CD4-positive, alpha-beta T cell treated with Interleukin-4 for 1 hour (primary cell): Measurements from ENCODE around the gene CDC14A.
A peak's percentile ranks its signal among the peaks of the same experiment; 100 is the strongest.

ENCODE experiments used
- DNase-seq, 2 donors: peaks; one replicate each; pipeline ENCODE4 v3.0.0-alpha.2; 2020 to 2022

The CDC14A gene

DNA sequence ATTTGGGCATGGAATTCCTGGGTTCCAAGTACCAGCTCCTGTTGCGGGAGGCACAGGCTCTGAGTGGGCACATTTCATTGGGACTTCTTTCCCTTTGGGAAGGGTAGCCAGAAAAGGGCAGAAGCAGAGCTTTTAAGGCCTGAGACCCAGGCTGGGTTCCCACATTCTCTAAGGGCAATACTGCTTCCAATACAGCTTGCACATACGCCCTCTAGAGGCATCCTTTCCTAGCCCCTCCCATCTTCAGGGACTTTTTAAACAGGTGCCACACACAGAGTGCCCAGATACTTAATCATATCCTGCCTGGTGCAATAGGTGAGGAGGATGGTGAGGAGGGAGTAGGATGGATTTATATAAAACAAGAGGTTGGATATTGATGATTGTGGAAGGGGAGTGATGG lies 191.3 kb downstream of the CDC14A start:
- DNase-seq: peak; percentile 25 to 50

DNA sequence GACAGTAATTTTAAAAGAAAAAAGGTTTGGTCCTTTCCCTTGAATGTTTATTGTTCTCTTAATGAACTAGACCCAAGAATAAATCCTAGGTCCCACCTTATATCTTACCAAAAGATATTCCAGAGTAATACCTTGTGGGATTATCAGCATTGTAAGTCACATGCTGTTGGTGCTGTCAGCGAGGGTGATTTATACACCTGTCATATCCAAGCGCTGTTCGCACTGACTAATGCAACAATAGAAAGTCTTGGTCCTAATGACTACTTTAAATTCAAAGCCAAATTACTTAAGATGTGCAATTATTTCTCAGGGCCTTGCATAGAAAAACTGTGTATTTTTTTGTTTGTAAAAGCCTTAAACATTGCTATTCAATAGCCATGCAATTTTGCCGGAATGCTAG lies 192.5 kb downstream of the CDC14A start:
- no peak for DNase-seq

DNA sequence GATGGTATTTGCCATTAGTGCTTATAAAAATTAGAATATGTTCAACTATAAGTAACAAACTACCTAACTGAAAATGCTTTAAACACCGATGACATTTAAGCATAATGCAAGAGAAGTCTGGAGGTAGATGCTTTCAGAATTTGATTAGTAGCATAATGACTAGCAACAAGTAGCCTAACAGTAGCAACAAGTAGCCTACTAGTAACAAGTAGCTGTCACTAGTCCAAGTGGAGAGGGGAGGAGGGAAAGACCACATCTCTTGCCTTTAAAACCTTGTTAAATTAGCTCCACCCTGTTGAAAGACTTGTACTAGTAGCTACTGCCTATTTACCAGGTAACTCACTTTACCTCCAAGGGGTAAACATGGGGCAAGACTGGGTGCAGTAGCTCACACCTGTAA lies 193.5 kb downstream of the CDC14A start:
- no peak for DNase-seq

DNA sequence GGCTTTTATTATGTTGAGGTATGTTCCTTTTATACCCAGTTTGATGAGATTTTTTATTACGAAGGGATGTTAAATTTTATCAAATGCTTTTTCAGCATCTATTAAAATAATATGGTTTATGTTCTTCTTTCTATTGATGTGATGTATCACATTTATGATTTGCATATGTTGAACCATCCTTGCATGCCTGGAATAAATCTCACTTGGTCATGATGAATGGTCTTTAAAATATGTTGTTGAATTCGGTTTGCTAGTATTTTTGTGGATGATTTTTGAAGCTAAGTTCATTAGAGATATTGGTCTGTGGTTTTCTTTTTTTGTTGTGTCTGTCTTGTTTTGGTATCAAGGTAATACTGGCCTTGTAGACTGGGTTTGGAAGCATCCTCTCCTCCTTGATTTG lies 199.7 kb downstream of the CDC14A start:
- no peak for DNase-seq

DNA sequence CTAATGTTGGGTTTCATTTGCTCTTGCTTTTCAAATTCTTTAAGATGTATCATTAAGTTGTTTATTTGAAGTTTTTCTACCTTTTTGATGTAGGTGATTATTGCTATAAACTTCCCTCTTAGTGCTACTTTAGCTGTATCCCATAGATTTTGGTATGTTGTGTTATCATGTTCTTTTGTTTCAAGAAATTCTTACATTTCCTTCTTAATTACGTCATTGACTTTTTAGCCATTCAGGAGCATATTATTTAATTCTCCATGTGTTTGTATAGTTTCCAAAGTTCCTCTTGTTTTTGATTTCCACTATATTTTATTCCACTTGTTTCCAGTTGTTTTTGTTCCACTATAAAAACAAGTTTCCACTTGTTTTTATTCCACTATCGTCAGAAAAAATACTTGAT lies 200.6 kb downstream of the CDC14A start:
- no peak for DNase-seq

DNA sequence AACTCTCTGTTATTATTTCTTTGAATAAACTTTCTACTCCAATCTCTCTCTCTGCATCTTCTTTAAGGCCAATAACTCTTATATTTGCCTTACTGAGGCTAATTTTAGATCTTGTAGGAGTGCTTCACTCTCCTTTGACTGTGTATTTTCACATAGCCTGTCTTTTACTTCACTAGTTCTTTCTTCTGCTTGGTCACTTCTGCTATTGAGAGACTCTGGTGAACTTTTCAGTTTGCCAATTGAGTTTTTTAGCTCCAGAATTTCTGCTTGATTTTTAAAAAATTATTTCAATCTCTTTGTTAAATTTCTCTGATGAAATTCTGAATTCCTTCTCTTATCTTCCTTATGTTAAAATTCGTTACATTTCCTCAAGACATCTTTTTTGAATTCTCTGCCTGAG lies 203.9 kb downstream of the CDC14A start:
- DNase-seq: no peak

DNA sequence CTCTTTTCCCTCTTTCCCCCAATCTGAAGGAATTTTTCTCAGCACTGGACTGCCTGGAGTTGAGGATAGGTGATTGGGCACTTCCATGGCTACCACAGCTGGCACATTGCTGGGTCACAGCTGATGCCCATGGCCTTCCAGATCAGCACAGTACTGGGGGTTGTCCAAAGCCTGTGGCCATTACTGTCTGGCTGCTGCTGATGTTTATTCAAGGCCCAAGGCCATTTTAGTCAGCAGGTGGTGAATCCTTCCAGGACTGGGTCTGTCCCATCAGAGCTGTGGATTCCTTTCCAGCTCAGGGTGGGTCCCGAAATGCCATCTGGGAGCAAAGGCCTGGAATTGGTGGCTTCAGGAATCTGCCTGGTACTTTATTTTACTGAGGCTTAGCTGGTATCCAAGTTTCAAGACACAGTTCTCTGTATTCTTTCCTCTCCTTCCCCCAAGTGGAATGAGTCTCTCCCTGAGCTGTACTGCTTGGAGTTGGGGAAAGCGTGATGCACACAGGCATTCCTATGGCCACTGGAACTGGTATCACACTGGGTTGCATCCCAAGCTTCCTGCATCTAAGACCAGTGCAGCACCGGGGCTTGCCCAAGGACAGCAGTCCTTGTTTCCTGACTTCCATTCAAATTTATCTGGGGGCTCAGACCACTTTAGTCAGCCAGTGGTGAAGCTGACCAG lies 204.8 kb downstream of the CDC14A start:
- no peak for DNase-seq

DNA sequence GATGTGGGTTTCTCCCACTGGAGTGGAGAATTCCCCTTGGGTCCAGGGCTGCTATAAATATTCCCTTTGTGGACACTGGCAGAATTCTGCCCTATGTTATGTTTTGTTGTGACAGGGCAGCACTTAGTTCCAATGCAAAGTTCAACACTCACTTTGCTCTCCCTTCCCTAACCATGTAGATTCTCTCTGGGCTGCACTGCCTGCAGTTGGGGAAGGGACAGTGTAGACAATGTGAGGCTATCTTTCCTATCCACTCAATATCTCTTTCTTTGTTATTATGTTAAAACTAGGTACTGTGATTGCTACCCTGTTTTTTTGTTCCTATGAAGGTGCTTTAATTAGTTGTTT lies 205.3 kb downstream of the CDC14A start:
- DNase-seq: no peak

DNA sequence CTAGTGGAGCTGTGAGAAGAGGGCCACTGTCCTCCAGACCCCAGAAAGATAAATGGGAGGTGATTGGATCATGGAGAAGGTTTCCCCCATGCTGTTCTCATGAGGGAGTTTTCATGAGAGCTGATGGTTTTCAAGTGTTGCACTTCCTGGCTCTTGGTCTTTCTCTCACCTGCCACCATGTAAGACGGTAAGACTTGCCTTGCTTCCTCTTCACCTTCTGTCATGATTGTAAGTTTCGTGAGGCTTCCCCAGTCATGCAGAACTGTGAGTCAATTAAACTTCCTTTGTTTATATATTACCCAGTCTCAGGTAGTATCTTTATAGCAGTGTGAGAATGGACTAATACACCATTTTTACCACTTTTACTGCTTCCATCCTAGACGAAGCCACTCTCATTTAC lies 213.2 kb downstream of the CDC14A start:
- DNase-seq: no peak

DNA sequence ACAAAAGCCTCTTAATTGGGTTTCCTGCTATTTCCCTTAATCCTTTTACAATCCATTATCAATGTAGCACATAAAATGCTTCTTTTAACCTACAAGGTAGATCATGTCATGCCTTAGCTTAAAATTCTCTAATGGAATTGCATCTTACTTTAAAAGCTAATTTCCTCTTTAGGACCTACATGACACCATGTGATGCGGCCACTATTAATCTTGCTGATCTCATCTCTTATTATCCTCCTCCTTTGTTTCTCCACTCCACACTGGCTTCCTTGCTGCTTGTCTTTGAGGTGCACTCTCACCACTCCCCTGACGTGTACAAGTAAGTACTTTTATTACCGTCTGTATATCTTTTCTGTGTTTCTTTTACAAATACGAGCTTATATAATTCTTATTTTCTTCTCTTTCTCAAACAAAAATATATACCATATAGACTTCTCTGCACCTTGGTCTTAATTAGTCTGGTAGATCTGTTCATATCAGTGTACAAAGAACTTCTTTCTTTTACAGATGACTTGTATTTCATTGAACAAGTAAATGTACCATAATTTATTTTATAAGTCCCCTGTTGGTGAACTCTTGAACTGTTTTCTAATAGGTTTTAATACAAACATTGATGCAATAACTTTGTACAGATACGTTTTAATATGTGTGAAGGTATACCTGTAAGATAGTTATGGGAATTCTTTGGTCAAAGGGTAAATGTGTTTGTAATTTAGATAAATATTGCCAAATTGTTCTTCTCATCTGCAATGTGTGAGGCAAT lies 213.8 kb downstream of the CDC14A start:
- no peak for DNase-seq

DNA sequence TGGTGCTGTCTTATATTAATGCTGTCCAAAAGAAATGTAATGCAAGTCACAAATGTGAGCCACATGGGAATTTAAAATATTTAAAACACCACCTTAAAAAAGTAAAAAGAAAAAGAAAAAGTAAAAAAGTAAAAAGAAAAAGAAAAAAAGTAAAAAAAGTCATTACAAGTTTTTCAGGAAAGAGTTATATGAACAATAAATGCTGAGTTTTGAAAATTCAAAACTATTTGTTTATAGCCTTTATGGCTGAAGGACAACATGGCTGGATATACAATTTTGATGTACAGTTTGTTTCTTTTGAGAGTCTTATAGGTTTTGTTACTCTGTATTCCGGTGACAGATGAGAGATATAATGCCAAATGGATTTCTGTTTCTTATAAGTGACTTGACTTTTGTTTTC lies 214.8 kb downstream of the CDC14A start:
- DNase-seq: no peak
